ENCODE results near the gene GOLIM4.

DNA sequence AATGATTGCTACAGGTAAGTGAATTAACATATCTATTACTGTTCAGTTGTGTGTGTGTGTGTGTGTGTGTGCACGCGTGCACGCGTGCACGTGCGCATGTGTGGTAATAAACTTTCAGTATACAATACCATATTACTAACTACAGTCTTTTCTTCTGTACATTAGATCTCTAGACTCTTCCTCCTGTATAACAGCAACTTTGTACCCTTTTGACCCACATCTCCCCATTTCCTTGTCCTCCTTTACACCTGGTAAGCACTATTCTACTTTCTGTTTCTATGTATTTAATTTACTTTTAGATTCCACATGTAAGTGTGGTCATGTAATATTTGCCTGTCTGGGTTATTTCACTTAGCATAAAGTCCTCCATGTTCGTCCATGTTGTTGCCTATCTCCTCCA, 29.1 kb upstream of the GOLIM4 start:
- TF ChIP-seq POLR2A (IDR thresholded peaks at IDR 0.05): no peak
- TF ChIP-seq, protein P1, sequence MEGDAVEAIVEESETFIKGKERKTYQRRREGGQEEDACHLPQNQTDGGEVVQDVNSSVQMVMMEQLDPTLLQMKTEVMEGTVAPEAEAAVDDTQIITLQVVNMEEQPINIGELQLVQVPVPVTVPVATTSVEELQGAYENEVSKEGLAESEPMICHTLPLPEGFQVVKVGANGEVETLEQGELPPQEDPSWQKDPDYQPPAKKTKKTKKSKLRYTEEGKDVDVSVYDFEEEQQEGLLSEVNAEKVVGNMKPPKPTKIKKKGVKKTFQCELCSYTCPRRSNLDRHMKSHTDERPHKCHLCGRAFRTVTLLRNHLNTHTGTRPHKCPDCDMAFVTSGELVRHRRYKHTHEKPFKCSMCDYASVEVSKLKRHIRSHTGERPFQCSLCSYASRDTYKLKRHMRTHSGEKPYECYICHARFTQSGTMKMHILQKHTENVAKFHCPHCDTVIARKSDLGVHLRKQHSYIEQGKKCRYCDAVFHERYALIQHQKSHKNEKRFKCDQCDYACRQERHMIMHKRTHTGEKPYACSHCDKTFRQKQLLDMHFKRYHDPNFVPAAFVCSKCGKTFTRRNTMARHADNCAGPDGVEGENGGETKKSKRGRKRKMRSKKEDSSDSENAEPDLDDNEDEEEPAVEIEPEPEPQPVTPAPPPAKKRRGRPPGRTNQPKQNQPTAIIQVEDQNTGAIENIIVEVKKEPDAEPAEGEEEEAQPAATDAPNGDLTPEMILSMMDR (IDR thresholded peaks at IDR 0.05): no peak

Measured in esophagus squamous epithelium (tissue), 4 donors.